K562 (cell line): ENCODE measurements around the gene SS18L1. TPM values are rescaled to one million over a fixed set of nuclear protein-coding genes. Genes with fewer than 3 reads are reported as not detected.

Source experiments
- FOXM1 ChIP-seq, 2 experiments: fragments of 450-650 bp in 1 of 2; sonication (generic) in 1 of 2; formaldehyde crosslinking in 1 of 2; IDR thresholded peaks; 2 replicates each; pipeline versions ENCODE4 v1.6.1 to v1.9.0; 2017 to 2022; ENCODE audit warnings: low read depth in 2 of 2, mild to moderate bottlenecking in 2 of 2, missing genetic modification reagents in 1 of 2, moderate library complexity in 1 of 2
- HDAC3 ChIP-seq: fragments of 450-650 bp; IDR thresholded peaks from 2 replicates; pipeline ENCODE4 v1.6.1; 2018; ENCODE audit warnings: borderline replicate concordance, mild to moderate bottlenecking, moderate library complexity; ENCODE audit not compliant: partially characterized antibody
- JUND ChIP-seq, 2 experiments: IDR thresholded peaks; 2 replicates in 1 of 2; 3 replicates in 1 of 2; pipeline ENCODE4 v1.6.1; 2011; ENCODE audit warnings: borderline replicate concordance in 2 of 2, low read depth in 2 of 2, low read length in 2 of 2, improper control_type of control experiment in 1 of 2, missing biosample characterization in 1 of 2, missing genetic modification characterization in 1 of 2, missing genetic modification reagents in 1 of 2
- L3MBTL2 ChIP-seq: fragments of 450-650 bp; IDR thresholded peaks from 2 replicates; pipeline ENCODE4 v1.6.1; 2016; ENCODE audit warnings: mild to moderate bottlenecking, moderate library complexity
- MCM5 ChIP-seq: fragments of 450-650 bp; IDR thresholded peaks from 2 replicates; pipeline ENCODE4 v1.6.1; 2016; ENCODE audit warnings: low read depth
- MGA ChIP-seq: fragments of 450-650 bp; IDR thresholded peaks from 2 replicates; pipeline ENCODE4 v1.6.1; 2016; ENCODE audit warnings: mild to moderate bottlenecking, moderate library complexity
- NR1H2 ChIP-seq: sonication (generic); formaldehyde crosslinking; IDR thresholded peaks from 2 replicates; pipeline ENCODE4 v1.4.0; 2020; ENCODE audit warnings: mild to moderate bottlenecking, missing genetic modification reagents
- RBFOX2 ChIP-seq: fragments of 200-400 bp; formaldehyde crosslinking; IDR thresholded peaks from 2 replicates; pipeline ENCODE4 v1.6.1; 2017; ENCODE audit warnings: low read depth, mild to moderate bottlenecking, low read length, moderate library complexity
- RCOR1 ChIP-seq, 2 experiments: IDR thresholded peaks; 2 replicates each; pipeline ENCODE4 v1.6.1; 2012; ENCODE audit warnings: low read depth in 2 of 2, low read length in 2 of 2, borderline replicate concordance in 1 of 2, improper control_type of control experiment in 1 of 2
- SAP30 ChIP-seq: fragments of 200-600 bp; sonication (generic); IDR thresholded peaks from 2 replicates; pipeline ENCODE4 v1.6.1; 2012; ENCODE audit warnings: borderline replicate concordance, low read depth, mild to moderate bottlenecking, moderate library complexity, low read length, control low read depth, inconsistent platforms; ENCODE audit not compliant: insufficient read depth, poor library complexity, severe bottlenecking
- TARDBP ChIP-seq: fragments of 450-650 bp; IDR thresholded peaks from 2 replicates; pipeline ENCODE4 v1.6.1; 2016
- TEAD2 ChIP-seq: fragments of 450-650 bp; IDR thresholded peaks from 2 replicates; pipeline ENCODE4 v1.6.1; 2016; ENCODE audit warnings: missing genetic modification characterization, control low read depth, missing compliant biosample characterization
- ZBTB12 ChIP-seq: fragments of 250-450 bp; sonication (Bioruptor Pico); IDR thresholded peaks from 2 replicates; pipeline ENCODE4 v1.4.0; 2020
- polyA plus RNA-seq, 8 experiments: library from polyadenylated mRNA; depleted of rRNA in 4 of 8; stranded (reverse) in 5 of 8; unstranded in 3 of 8; fragments of >200 nt; fragmentation: Nextera tagmentation in 2 of 8; fragmentation: Illumina TruSeq in 1 of 8; extraction: Ambion mirVana in 2 of 8; extraction: Trizol in 1 of 8; gene quantifications; 2 replicates each; pipeline versions ENCODE4 v1.2.1 to v1.2.3, GENCODE V29; 2011 to 2014; ENCODE audit warnings: inconsistent platforms in 1 of 8, missing spikeins in 1 of 8
- total RNA-seq, 7 experiments: library from RNA; depleted of rRNA in 6 of 7; stranded (reverse); fragments of >200 nt in 6 of 7; fragmentation: Illumina TruSeq in 2 of 7; extraction: Trizol in 2 of 7; gene quantifications; 2 replicates each; pipeline versions ENCODE4 v1.2.1 to v1.2.3, GENCODE V29; 2011 to 2021; ENCODE audit warnings: low replicate concordance in 1 of 7

Gene SS18L1
- total and polyA plus RNA-seq, 9 of the 15 experiments (the other 6 are each of a cell fraction or from before 2014, with no cell fraction given) = 2.7 to 28.3 (median 15.1) TPM

GRCh38 chr20:62143957-62144825, 622 bp downstream of the SS18L1 start (continued):
- TF ChIP-seq RCOR1 (IDR thresholded peaks at IDR 0.05; ENCODE audit: borderline replicate concordance in 1 of 2, low read depth in 2 of 2, low read length in 2 of 2) = 0 out of 4 replicates have a peak, but pooled peaks of 1 of the 2 experiments have one; percentile 46
- no peak for TF ChIP-seq TARDBP
- peak; percentile 73 for TF ChIP-seq RBFOX2
- 0 out of 2 replicates have a peak, but pooled peaks have one; percentile 7 for TF ChIP-seq JUND (IDR thresholded peaks at IDR 0.05; ENCODE audit: borderline replicate concordance, low read depth, low read length)
- TF ChIP-seq JUND (tag; IDR thresholded peaks at IDR 0.05; ENCODE audit: borderline replicate concordance, low read depth, low read length) = no peak
- no peak for TF ChIP-seq TEAD2 (tag)
- TF ChIP-seq SAP30 = peak; percentile 13
- TF ChIP-seq NR1H2 (CRISPR knock-in tag) = peak; percentile 73; the same call in 1 of the 2 replicates
- no peak for TF ChIP-seq ZBTB12
- peak; percentile 21 for TF ChIP-seq HDAC3
- TF ChIP-seq MGA = peak; percentile 79
- TF ChIP-seq MCM5 = no peak
- TF ChIP-seq L3MBTL2 = peak; percentile 90
- TF ChIP-seq FOXM1 (IDR thresholded peaks at IDR 0.05; ENCODE audit: low read depth) = no peak
- no peak for TF ChIP-seq FOXM1 (CRISPR knock-in tag; IDR thresholded peaks at IDR 0.05; ENCODE audit: low read depth)
